PFSK-1 (cell line): Measurements from ENCODE around the gene HINFP.

Source experiments
- FOXP2 ChIP-seq: optimal IDR thresholded peaks from 2 replicates; pipeline ENCODE3; 2011; ENCODE audit warnings: borderline replicate concordance, control low read depth, inconsistent platforms; ENCODE audit not compliant: insufficient read depth; ENCODE audit errors: extremely low read length, extremely low read depth
- POLR2AphosphoS5 ChIP-seq: IDR thresholded peaks from 2 replicates; pipeline ENCODE4 v1.6.1; 2012; ENCODE audit warnings: low read depth, mild to moderate bottlenecking, control low read depth, low read length, moderate library complexity
- REST ChIP-seq, 2 experiments: IDR thresholded peaks; 2 replicates each; pipeline versions ENCODE4 v1.6.1 to v1.8.0; 2011 to 2012; ENCODE audit warnings: low read depth in 2 of 2, low read length in 2 of 2, control low read depth in 1 of 2, inconsistent platforms in 1 of 2, mild to moderate bottlenecking in 1 of 2, moderate library complexity in 1 of 2; ENCODE audit not compliant: insufficient read depth in 1 of 2
- SIN3A ChIP-seq: IDR thresholded peaks from 2 replicates; pipeline ENCODE4 v1.6.1; 2012; ENCODE audit warnings: mild to moderate bottlenecking, low read length, moderate library complexity, borderline replicate concordance; ENCODE audit not compliant: insufficient read depth
- TAF1 ChIP-seq: IDR thresholded peaks from 2 replicates; pipeline ENCODE4 v1.6.1; 2012; ENCODE audit warnings: low read length, control low read depth, borderline replicate concordance; ENCODE audit not compliant: insufficient read depth

The HINFP gene

GRCh38 chr11:119145551-119145950 is 24.2 kb downstream of the HINFP start:
- no peak for TF ChIP-seq TAF1
- no peak for TF ChIP-seq FOXP2
- TF ChIP-seq SIN3A, result no peak
- no peak for TF ChIP-seq REST (IDR thresholded peaks at IDR 0.05; ENCODE audit: insufficient read depth in 1 of 2, low read depth in 2 of 2, low read length in 2 of 2)
- TF ChIP-seq POLR2AphosphoS5, result no peak

GRCh38 chr11:119147604-119148333 is 26.4 kb downstream of the HINFP start:
- no peak for TF ChIP-seq FOXP2

- no peak for TF ChIP-seq SIN3A
- TF ChIP-seq TAF1, result no peak
- TF ChIP-seq FOXP2, result no peak
- TF ChIP-seq REST (IDR thresholded peaks at IDR 0.05; ENCODE audit: insufficient read depth in 1 of 2, low read depth in 2 of 2, low read length in 2 of 2), result no peak
These were observed 27.3 kb downstream of the HINFP start for GRCh38 chr11:119148720-119149017.

- TF ChIP-seq FOXP2 (peak; percentile 8), TAF1 (no peak)
These were observed 27.8 kb downstream of the HINFP start, which contains the start of gene ABCG4 for GRCh38 chr11:119149018-119149785. Gene ABCG4, plus strand, starts transcription at chr11:119149052. Its CDS starts 914 bp downstream, at chr11:119149966.

GRCh38 chr11:119149786-119150275 is 28.5 kb downstream of the HINFP start:
- no peak for TF ChIP-seq REST (IDR thresholded peaks at IDR 0.05; ENCODE audit: insufficient read depth in 1 of 2, low read depth in 2 of 2, low read length in 2 of 2)
- TF ChIP-seq POLR2AphosphoS5, result no peak
- TF ChIP-seq FOXP2, result no peak
- TF ChIP-seq TAF1, result no peak

- no peak for TF ChIP-seq POLR2AphosphoS5
- no peak for TF ChIP-seq SIN3A
- TF ChIP-seq FOXP2, result no peak
- no peak for TF ChIP-seq TAF1
- TF ChIP-seq REST (IDR thresholded peaks at IDR 0.05; ENCODE audit: insufficient read depth in 1 of 2, low read depth in 2 of 2, low read length in 2 of 2), result no peak
These were observed 30.7 kb downstream of the HINFP start for GRCh38 chr11:119152043-119152442.
